ENCODE results near the gene BRCA1.
A peak's percentile ranks its signal among the peaks of the same experiment; 100 is the strongest.
"Not testable (repeated sequence)": the region's sequence is repeated elsewhere in the genome, so short reads cannot be mapped to it uniquely, and the experiment has no call there.

BRCA1 gene

GRCh38 chr17:43024407-43025289 is 100.5 kb downstream of the BRCA1 start, which contains the start of gene RND2:
TSS of gene RND2 (plus strand) at chr17:43025231. CDS start at chr17:43025348, 117 bp downstream.
- peak; percentile 29 to 76 for DNase-seq

DNA sequence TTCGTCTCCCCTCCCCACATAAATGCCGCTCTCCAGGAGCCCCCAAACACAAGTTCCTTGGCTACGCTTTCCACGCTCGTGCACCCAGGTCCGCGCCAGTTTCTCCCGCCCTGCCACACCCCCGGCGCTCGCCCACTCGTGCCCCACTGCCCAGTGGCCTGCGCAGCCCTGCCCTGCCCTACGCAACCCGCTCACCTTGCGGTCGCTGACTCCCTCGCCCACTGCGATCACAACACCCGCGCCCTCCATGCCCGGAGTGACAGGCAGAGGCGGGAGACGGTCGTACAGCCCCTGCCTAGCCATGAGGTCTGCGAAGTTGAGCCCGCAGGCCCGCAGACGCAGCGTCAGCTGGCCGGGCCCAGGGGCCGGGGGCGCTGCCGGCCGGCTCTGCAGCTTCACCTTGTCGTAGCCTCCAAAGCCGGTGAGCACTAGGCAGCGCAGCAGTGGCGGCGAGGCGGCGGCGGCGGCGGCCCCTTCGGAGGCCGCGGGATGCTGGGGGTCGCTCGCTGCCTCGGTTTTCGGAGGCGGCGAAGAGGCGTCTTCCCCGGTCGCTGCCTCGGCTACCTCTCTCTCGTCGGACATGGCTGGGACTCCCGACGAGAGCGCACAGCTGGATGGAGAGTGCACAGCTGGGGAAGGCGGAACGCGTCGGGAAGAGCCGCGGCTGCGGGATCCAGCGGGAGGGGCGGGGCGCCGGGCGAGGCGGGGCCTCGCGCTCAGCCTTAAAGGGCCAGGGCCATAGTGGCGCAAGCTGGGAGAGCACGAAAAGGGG is 103.2 kb downstream of the BRCA1 start, which contains the start of gene VAT1:
TSS of gene VAT1 (minus strand) at position 645 of the 772 bp plus-strand sequence. CDS start at position 582, 63 bp downstream.
- peak; percentile 50 to 75 for DNase-seq

- DNase-seq, result peak; percentile 18 to 52
Observed at GRCh38 chr17:43020789-43021740, 104.1 kb downstream of the BRCA1 start.

- DNase-seq, result no peak
Observed at GRCh38 chr17:43020030-43020621, 105.0 kb downstream of the BRCA1 start.

DNA sequence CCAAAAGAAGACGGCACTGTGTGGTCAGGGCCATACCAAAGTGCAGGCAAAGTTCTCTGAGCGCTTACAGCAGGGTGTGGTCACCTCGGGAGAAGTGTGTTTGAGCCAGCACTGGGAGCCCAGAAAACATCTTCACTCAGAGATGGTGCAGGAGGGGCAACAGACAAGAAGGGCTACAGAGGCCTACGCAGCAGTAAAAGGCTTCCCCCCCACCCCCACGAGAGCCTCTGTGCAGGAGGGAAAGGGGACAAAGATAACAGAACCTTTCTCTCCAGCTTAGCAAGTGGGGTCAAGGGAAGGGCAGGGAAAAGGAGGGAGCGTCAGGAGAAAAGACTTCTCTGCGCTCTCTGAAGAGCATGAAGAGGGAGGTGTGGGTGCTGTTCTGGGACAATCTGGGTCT is 105.7 kb downstream of the BRCA1 start:
- no peak for DNase-seq

DNA sequence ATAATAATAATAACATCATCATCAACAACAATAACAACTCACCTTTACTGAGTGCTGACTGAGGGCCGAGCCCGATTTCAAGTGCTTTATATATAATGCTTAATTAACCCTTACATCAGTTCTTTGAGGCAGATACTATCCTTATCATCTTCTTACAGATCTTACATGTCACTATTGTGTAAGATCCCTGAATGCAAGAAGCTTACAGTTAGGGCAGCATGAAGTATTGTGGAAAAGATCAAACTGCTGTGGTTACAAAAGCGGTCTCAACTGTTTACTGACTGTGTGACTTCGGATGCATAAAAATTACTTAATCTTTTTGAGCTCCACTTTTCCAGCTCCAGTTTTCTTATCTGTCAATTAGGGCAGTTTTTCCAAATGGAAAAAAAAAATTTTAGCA is 106.2 kb downstream of the BRCA1 start:
- DNase-seq, result no peak

GRCh38 chr17:43018008-43018853 is 106.9 kb downstream of the BRCA1 start:
- DNase-seq, result no peak

- DNase-seq, result no peak
Observed at GRCh38 chr17:43016216-43016615, 108.9 kb downstream of the BRCA1 start.

DNA sequence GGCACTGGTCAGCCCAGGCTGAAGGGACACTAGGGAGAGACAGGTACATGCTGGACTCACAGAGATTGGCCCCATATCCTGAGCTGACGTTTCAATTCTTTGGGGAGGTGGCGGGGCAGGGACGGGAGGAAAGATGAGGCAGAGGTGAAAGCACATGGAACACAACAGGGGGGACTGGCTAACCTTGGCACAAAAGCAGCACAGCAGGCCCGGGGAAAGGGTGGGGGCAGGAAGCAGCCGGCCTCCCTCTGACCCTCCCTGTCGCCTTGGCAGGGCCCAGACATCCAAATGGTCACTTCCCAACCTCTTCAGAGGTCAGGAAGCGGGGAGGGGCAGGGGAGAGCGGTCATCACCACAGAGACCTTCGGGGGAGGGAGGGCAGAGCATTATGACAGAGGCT is 109.6 kb downstream of the BRCA1 start:
- no peak for DNase-seq

DNA sequence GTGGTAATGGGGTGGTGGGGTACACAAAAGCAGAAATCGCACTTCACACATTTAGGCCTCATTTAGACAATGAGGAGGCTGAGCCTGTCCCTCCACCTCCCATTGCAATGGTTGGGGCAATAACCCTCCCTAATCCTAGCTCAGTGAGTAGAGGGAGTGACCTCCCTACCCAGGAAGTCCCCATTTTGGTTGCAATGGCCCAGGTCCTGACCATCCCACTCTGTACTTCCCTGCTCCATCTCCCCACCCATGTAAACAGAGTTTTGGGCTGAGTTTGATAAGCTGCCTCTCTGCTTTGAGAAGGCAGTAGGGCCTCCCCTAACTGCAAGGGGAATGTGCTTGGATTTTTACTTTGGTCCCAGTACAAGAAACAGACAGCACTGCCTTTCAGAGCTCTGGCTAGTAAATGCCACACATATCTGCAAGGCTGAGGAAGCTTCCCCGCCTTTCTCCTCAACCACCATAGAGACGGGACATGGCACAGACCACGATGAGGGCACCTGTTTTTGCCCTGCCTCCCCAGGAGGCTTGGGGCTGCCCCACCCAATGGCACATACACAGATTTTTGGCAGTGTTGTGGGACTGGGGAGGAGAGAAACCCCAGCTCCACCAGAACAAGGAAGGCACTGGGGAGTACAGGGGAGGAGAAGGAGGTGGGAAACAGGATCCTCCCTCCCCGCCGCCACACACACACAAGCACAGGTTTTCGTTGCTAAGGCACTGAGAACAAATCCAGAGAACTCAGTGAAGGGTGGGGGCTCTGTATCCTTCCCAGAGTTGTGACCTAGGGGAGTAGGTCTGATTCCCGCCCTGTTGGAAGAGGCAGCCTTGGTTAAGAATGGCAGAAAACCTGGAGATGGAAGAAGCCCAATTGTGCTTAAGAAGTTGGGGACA is 110.3 kb downstream of the BRCA1 start:
- no peak for DNase-seq

DNA sequence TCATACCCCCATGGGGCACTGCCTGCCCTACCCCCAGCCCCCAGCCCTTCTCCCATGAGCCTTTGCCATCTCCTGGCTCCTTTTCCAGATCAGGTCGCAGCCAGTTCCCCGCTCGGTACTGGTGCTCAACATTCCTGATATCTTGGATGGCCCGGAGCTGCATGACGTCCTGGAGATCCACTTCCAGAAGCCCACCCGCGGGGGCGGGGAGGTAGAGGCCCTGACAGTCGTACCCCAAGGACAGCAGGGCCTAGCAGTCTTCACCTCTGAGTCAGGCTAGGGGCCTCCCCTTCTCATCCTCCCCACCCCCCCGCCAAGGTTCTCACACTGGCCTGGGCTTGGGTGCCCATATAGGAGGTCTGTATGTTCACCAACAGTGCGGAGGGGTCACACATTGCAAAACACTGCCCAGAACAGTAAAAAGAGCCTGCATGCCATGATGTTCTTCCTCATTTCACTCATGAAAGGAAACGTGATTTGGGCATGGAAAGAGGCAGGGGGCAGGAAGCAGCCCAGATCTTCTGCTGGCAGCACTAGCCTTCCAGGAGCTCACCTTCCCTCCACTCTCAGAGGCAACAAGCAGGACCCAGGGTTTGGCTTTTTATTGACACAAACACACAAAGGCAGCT is 111.0 kb downstream of the BRCA1 start:
- DNase-seq, result no peak

DNA sequence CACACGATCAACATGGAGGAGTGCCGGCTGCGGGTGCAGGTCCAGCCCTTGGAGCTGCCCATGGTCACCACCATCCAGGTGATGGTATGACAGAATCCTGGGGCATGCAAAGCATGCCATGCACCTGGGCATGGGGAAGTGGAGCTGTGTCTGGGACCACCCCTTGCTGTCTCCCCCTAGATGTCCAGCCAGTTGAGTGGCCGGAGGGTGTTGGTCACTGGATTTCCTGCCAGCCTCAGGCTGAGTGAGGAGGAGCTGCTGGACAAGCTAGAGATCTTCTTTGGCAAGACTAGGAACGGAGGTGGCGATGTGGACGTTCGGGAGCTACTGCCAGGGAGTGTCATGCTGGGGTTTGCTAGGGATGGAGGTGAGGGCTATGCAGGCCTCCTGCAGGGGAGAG is 111.9 kb downstream of the BRCA1 start:
- no peak for DNase-seq

DNA sequence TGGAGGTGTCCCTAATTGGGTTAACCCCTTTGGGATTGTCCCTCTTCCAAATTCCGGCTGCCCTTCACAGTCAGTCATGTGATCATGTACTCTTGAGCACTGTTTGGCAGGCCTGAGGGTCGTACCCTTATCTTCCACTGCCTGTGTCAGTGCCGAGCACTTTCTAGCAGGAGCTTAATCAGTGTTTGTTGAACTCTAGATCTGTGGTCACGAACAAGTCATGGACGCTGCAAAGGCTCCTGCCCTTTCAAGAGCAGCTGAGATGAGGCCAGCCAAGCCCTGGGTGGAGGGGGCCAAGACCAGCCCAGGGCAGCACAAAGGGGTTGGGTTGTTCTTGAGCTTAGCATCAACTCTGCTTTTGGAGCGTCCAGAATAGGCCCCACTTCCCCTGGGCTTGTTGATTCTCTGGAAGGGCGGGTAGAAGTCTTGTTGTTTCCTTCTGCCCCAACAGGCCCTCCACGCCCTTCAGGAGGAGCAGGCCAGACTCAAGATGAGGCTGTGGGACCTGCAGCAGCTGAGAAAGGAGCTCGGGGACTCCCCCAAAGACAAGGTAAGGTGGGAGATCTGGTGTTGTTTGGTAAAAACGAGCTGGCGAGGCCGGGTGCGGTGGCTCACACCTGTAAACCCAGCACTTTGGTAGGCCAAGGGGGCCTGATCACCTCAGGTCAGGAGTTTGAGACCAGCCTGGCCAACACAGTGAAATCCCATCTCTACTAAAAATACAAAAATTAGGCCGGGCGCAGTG is 113.3 kb downstream of the BRCA1 start:
- DNase-seq, result no peak

- no peak for DNase-seq
Observed at GRCh38 chr17:43010667-43011308, 114.4 kb downstream of the BRCA1 start.

GRCh38 chr17:43006639-43007551 is 118.3 kb downstream of the BRCA1 start, which contains the start of gene IFI35:
TSS of gene IFI35 (plus strand) at chr17:43006784. CDS start at chr17:43006948, 164 bp downstream.
- DNase-seq, result no peak

GRCh38 chr17:43003542-43004172 is 121.5 kb downstream of the BRCA1 start:
- no peak for DNase-seq

- not testable (repeated sequence) for DNase-seq
Observed at GRCh38 chr17:43000894-43001293, 124.3 kb downstream of the BRCA1 start.

Measured in NCI-H446 (cell line).